ENCODE data around the gene HOXB4. TPM values are rescaled to one million over a fixed set of nuclear protein-coding genes. Genes with fewer than 3 reads are reported as not detected.
"Not testable (repeated sequence)": the region's sequence is repeated elsewhere in the genome, so short reads cannot be mapped to it uniquely, and the experiment has no call there.

HOXB4 gene
- polyA plus RNA-seq, 3 donors from 2014 or later = 0.14 to 0.53 TPM; not detected in 1

- Mint-ChIP-seq H3K4me1 (peaks cover 47 to 52% of the 10 kb centered on the region in 2 donors), H3K27ac (peak overlapping the region; percentile 91 to 99 (median 98)), H3K36me3 (peaks cover 0 to 3% (median 3%) of the 10 kb centered on the region in 3 donors), H3K9me3 (peaks cover 0 to 1% (median 0%) of the 10 kb centered on the region in 6 donors), H3K27me3 (ENCODE audit: low read depth in 3 of 3) (peaks cover 6 to 24% (median 7%) of the 10 kb centered on the region in 3 donors), H3K4me3 (peak overlapping the region; percentile 92 to 99 (median 99))
- no peak for DNase-seq
Measured at GRCh38 chr17:48541036-48541576, 37.0 kb downstream of the HOXB4 start.

GRCh38 chr17:48540213-48540612 is 37.9 kb downstream of the HOXB4 start:
- Mint-ChIP-seq H3K36me3 (peaks cover 0 to 3% (median 3%) of the 10 kb centered on the region in 3 donors), H3K4me3 (peak overlapping the region; percentile 23 to 61 (median 51)), H3K4me1 (peaks cover 38 to 44% of the 10 kb centered on the region in 2 donors), H3K27me3 (ENCODE audit: low read depth in 3 of 3) (peaks cover 4 to 24% (median 6%) of the 10 kb centered on the region in 3 donors), H3K27ac (peak overlapping the region; percentile 9 to 99 (median 57)), H3K9me3 (peaks cover 0 to 1% (median 0%) of the 10 kb centered on the region in 6 donors)
- DNase-seq = no peak

- Mint-ChIP-seq H3K27ac (no peak overlapping the region), H3K4me1 (peaks cover 31 to 33% of the 10 kb centered on the region in 2 donors), H3K36me3 (peaks cover 0 to 3% (median 3%) of the 10 kb centered on the region in 3 donors), H3K9me3 (peaks cover 0 to 1% (median 0%) of the 10 kb centered on the region in 6 donors), H3K4me3 (no peak overlapping the region), H3K27me3 (ENCODE audit: low read depth in 3 of 3) (peaks cover 3 to 22% (median 4%) of the 10 kb centered on the region in 3 donors)
- DNase-seq = no peak
Measured at GRCh38 chr17:48539177-48539576, 39.0 kb downstream of the HOXB4 start.

- no peak for DNase-seq
- Mint-ChIP-seq H3K4me1 (peaks cover 22% of the 10 kb centered on the region in 2 donors), H3K9me3 (peaks cover 0 to 1% (median 0%) of the 10 kb centered on the region in 6 donors), H3K27ac (no peak overlapping the region), H3K4me3 (no peak overlapping the region), H3K27me3 (ENCODE audit: low read depth in 3 of 3) (peaks cover 0 to 14% (median 4%) of the 10 kb centered on the region in 3 donors), H3K36me3 (peaks cover 0 to 3% (median 0%) of the 10 kb centered on the region in 3 donors)
Measured at GRCh38 chr17:48537316-48537715, 40.8 kb downstream of the HOXB4 start.

- not testable (repeated sequence) for H3K27ac Mint-ChIP-seq; H3K36me3 Mint-ChIP-seq; H3K27me3 Mint-ChIP-seq (ENCODE audit: low read depth in 3 of 3); H3K9me3 Mint-ChIP-seq; H3K4me3 Mint-ChIP-seq; DNase-seq
- H3K4me1 Mint-ChIP-seq = peaks cover 9 to 13% of the 10 kb centered on the region in 2 donors
Measured at GRCh38 chr17:48535793-48536559, 42.2 kb downstream of the HOXB4 start.

- H3K27me3 Mint-ChIP-seq (ENCODE audit: low read depth in 3 of 3) = peaks cover 2 to 11% (median 4%) of the 10 kb centered on the region in 3 donors
- H3K9me3 Mint-ChIP-seq = no peaks in the 10 kb centered on the region
- no peak overlapping the region for H3K4me3 Mint-ChIP-seq
- no peak overlapping the region for H3K27ac Mint-ChIP-seq
- DNase-seq = no peak
- H3K36me3 Mint-ChIP-seq = peaks cover 0 to 5% (median 0%) of the 10 kb centered on the region in 3 donors
- H3K4me1 Mint-ChIP-seq = peaks cover 0 to 2% of the 10 kb centered on the region in 2 donors
Measured at GRCh38 chr17:48532261-48532660, 45.9 kb downstream of the HOXB4 start.

GRCh38 chr17:48530887-48531272 is 47.3 kb downstream of the HOXB4 start, which contains the start of gene HOXB1:
TSS of gene HOXB1 (minus strand) at chr17:48531011. CDS start at chr17:48530904, 107 bp downstream.
- Mint-ChIP-seq H3K4me1 (peaks cover 2 to 10% of the 10 kb centered on the region in 2 donors), H3K27ac (peak within 1 kb of the TSS in 1 of 6 donors; percentile 53), H3K4me3 (no peak within 1 kb of the TSS), H3K36me3 (peaks cover 0 to 7% (median 7%) of the 10 kb centered on the region in 3 donors), H3K27me3 (ENCODE audit: low read depth in 3 of 3) (peaks cover 3 to 20% (median 4%) of the 10 kb centered on the region in 3 donors), H3K9me3 (no peaks in the 10 kb centered on the region)
- DNase-seq = no peak

GRCh38 chr17:48530208-48530886 is 47.8 kb downstream of the HOXB4 start:
- no peak for DNase-seq
- Mint-ChIP-seq H3K4me1 (peaks cover 2 to 12% of the 10 kb centered on the region in 2 donors), H3K27me3 (ENCODE audit: low read depth in 3 of 3) (peaks cover 3 to 20% (median 6%) of the 10 kb centered on the region in 3 donors), H3K9me3 (no peaks in the 10 kb centered on the region), H3K4me3 (no peak overlapping the region), H3K27ac (no peak overlapping the region), H3K36me3 (peaks cover 0 to 8% (median 8%) of the 10 kb centered on the region in 3 donors)

GRCh38 chr17:48529683-48530009 is 48.5 kb downstream of the HOXB4 start:
- no peaks in the 10 kb centered on the region for H3K9me3 Mint-ChIP-seq
- peaks cover 3 to 24% (median 12%) of the 10 kb centered on the region in 3 donors for H3K27me3 Mint-ChIP-seq (ENCODE audit: low read depth in 3 of 3)
- no peak overlapping the region for H3K4me3 Mint-ChIP-seq
- no peak overlapping the region for H3K27ac Mint-ChIP-seq
- DNase-seq = no peak
- peaks cover 2 to 12% of the 10 kb centered on the region in 2 donors for H3K4me1 Mint-ChIP-seq
- peaks cover 0 to 8% (median 8%) of the 10 kb centered on the region in 3 donors for H3K36me3 Mint-ChIP-seq

- Mint-ChIP-seq H3K36me3 (peaks cover 0 to 8% (median 8%) of the 10 kb centered on the region in 3 donors), H3K9me3 (no peaks in the 10 kb centered on the region), H3K4me1 (peaks cover 2 to 12% of the 10 kb centered on the region in 2 donors), H3K27me3 (ENCODE audit: low read depth in 3 of 3) (peaks cover 3 to 25% (median 12%) of the 10 kb centered on the region in 3 donors), H3K4me3 (no peak overlapping the region), H3K27ac (no peak overlapping the region)
- no peak for DNase-seq
Measured at GRCh38 chr17:48528936-48529682, 49.0 kb downstream of the HOXB4 start.

- H3K36me3 Mint-ChIP-seq = peaks cover 0 to 8% (median 8%) of the 10 kb centered on the region in 3 donors
- no peak overlapping the region for H3K27ac Mint-ChIP-seq
- no peaks in the 10 kb centered on the region for H3K9me3 Mint-ChIP-seq
- H3K27me3 Mint-ChIP-seq (ENCODE audit: low read depth in 3 of 3) = peaks cover 3 to 29% (median 12%) of the 10 kb centered on the region in 3 donors
- peaks cover 2 to 12% of the 10 kb centered on the region in 2 donors for H3K4me1 Mint-ChIP-seq
- no peak for DNase-seq
- peak overlapping the region in 1 of 5 donors; percentile 8 for H3K4me3 Mint-ChIP-seq
Measured at GRCh38 chr17:48528153-48528935, 49.8 kb downstream of the HOXB4 start.

GRCh38 chr17:48527547-48527932 is 50.6 kb downstream of the HOXB4 start:
- Mint-ChIP-seq H3K4me1 (peaks cover 2 to 12% of the 10 kb centered on the region in 2 donors), H3K36me3 (peaks cover 0 to 8% (median 8%) of the 10 kb centered on the region in 3 donors), H3K27ac (no peak overlapping the region), H3K4me3 (peak overlapping the region in 3 of 5 donors; percentile 27 to 38 (median 32)), H3K27me3 (ENCODE audit: low read depth in 3 of 3) (peaks cover 3 to 32% (median 14%) of the 10 kb centered on the region in 3 donors), H3K9me3 (no peaks in the 10 kb centered on the region)
- DNase-seq = no peak

Measured in immature natural killer cell (primary cell).